GM19438 (cell line): Measurements from ENCODE around the gene SMTNL1.
A peak's percentile ranks its signal among the peaks of the same experiment; 100 is the strongest.

Experiments
- ATAC-seq: cut with Tn5 transposase; IDR thresholded peaks from one replicate; pipeline ENCODE4 v1.9.1; 2021; ENCODE audit warnings: low read depth; ENCODE audit not compliant: unreplicated experiment

Gene SMTNL1

GRCh38 chr11:57543593-57543992, 6.2 kb downstream of the SMTNL1 start:
- no peak for ATAC-seq

- ATAC-seq = no peak
Measured at GRCh38 chr11:57544566-57544965, 7.2 kb downstream of the SMTNL1 start.

GRCh38 chr11:57545883-57546282, 8.5 kb downstream of the SMTNL1 start:
- no peak for ATAC-seq

- no peak for ATAC-seq
Measured at GRCh38 chr11:57546451-57546850, 9.1 kb downstream of the SMTNL1 start.

GRCh38 chr11:57546869-57547475, 9.6 kb downstream of the SMTNL1 start:
- ATAC-seq = peak; percentile 57

GRCh38 chr11:57547854-57548377, 10.5 kb downstream of the SMTNL1 start:
- ATAC-seq = peak; percentile 93

GRCh38 chr11:57549983-57550382, 12.6 kb downstream of the SMTNL1 start:
- no peak for ATAC-seq

GRCh38 chr11:57551941-57552340, 14.5 kb downstream of the SMTNL1 start:
- no peak for ATAC-seq

- no peak for ATAC-seq
Measured at GRCh38 chr11:57552479-57552878, 15.1 kb downstream of the SMTNL1 start.

GRCh38 chr11:57555393-57555792, 18.0 kb downstream of the SMTNL1 start:
- no peak for ATAC-seq

GRCh38 chr11:57556041-57556440, 18.6 kb downstream of the SMTNL1 start:
- no peak for ATAC-seq

GRCh38 chr11:57560146-57560545, 22.8 kb downstream of the SMTNL1 start:
- no peak for ATAC-seq

GRCh38 chr11:57562596-57562995, 25.2 kb downstream of the SMTNL1 start:
- ATAC-seq = no peak

- peak; percentile 53 for ATAC-seq
Measured at GRCh38 chr11:57566005-57566904, 28.9 kb downstream of the SMTNL1 start.

- ATAC-seq = peak; percentile 2
Measured at GRCh38 chr11:57566905-57567514, 29.6 kb downstream of the SMTNL1 start.

- ATAC-seq = peak; percentile 52
Measured at GRCh38 chr11:57567515-57568329, 30.3 kb downstream of the SMTNL1 start, which contains the start of gene UBE2L6. Gene UBE2L6 (minus strand): TSS chr11:57567672. CDS start chr11:57567611, 61 bp downstream.

- peak; percentile 78 for ATAC-seq
Measured at GRCh38 chr11:57568330-57568766, 31.0 kb downstream of the SMTNL1 start.

GRCh38 chr11:57571606-57572005, 34.2 kb downstream of the SMTNL1 start:
- ATAC-seq = no peak

- no peak for ATAC-seq
Measured at GRCh38 chr11:57574061-57574460, 36.7 kb downstream of the SMTNL1 start.

- no peak for ATAC-seq
Measured at GRCh38 chr11:57584341-57584740, 46.9 kb downstream of the SMTNL1 start.
